HG03280 (cell line): ENCODE measurements around the gene EGFL6.
"Not testable (repeated sequence)": the region's sequence is repeated elsewhere in the genome, so short reads cannot be mapped to it uniquely, and the experiment has no call there.

Experiments used
- ATAC-seq: cut with Tn5 transposase; IDR thresholded peaks from one replicate; pipeline ENCODE4 v1.9.1; 2021; ENCODE audit warnings: mild to moderate bottlenecking, moderate library complexity; ENCODE audit not compliant: unreplicated experiment

The EGFL6 gene

GRCh38 chrX:13651150-13651549 is 81.7 kb downstream of the EGFL6 start:
- no peak for ATAC-seq

- ATAC-seq = no peak
These were observed 82.9 kb downstream of the EGFL6 start for GRCh38 chrX:13652287-13652793.

- ATAC-seq = peak; percentile 95
These were observed 83.7 kb downstream of the EGFL6 start, which contains the start of gene TCEANC for GRCh38 chrX:13652850-13653693. TSS of gene TCEANC (plus strand) at chrX:13653141. CDS start at chrX:13662509, 9,368 bp downstream.

- ATAC-seq = no peak
These were observed 84.7 kb downstream of the EGFL6 start for GRCh38 chrX:13654116-13654515.

- ATAC-seq = no peak
These were observed 86.3 kb downstream of the EGFL6 start for GRCh38 chrX:13655674-13656073.

- ATAC-seq = no peak
These were observed 89.2 kb downstream of the EGFL6 start for GRCh38 chrX:13658602-13659001.

GRCh38 chrX:13659063-13659462 is 89.7 kb downstream of the EGFL6 start:
- ATAC-seq = no peak

- ATAC-seq = peak; percentile 24
These were observed 92.4 kb downstream of the EGFL6 start for GRCh38 chrX:13661735-13662288.

- ATAC-seq = peak; percentile 63
These were observed 93.0 kb downstream of the EGFL6 start for GRCh38 chrX:13662355-13662791.

GRCh38 chrX:13664020-13664419 is 94.6 kb downstream of the EGFL6 start:
- ATAC-seq = no peak

GRCh38 chrX:13666836-13667235 is 97.4 kb downstream of the EGFL6 start:
- no peak for ATAC-seq

- no peak for ATAC-seq
These were observed 98.5 kb downstream of the EGFL6 start for GRCh38 chrX:13667919-13668318.

- peak; percentile 60 for ATAC-seq
These were observed 99.9 kb downstream of the EGFL6 start for GRCh38 chrX:13669246-13669737.

- ATAC-seq = not testable (repeated sequence)
These were observed 100.4 kb downstream of the EGFL6 start for GRCh38 chrX:13669755-13670154.

- no peak for ATAC-seq
These were observed 100.8 kb downstream of the EGFL6 start for GRCh38 chrX:13670197-13670596.

- ATAC-seq = no peak
These were observed 103.6 kb downstream of the EGFL6 start for GRCh38 chrX:13673016-13673415.

GRCh38 chrX:13676885-13677284 is 107.5 kb downstream of the EGFL6 start:
- no peak for ATAC-seq

- not testable (repeated sequence) for ATAC-seq
These were observed 110.3 kb downstream of the EGFL6 start for GRCh38 chrX:13679700-13680099.

GRCh38 chrX:13681595-13681994 is 112.2 kb downstream of the EGFL6 start:
- no peak for ATAC-seq
